IMR-90 (cell line): ENCODE measurements around the gene FGF19. TPM values are rescaled to one million over a fixed set of nuclear protein-coding genes. Genes with fewer than 3 reads are reported as not detected.

Source experiments
- ATAC-seq: fragments of 200-7000 bp; cut with Tn5 transposase; 2 replicates; pipeline ENCODE4 v1.9.1; 2020; ENCODE audit warnings: low read depth, mild to moderate bottlenecking, moderate library complexity
- BruUV-seq: library from RNA; stranded (reverse); fragments of 400-500 nt; replicated peaks from 2 replicates; lab custom pipeline; 2021; lab: Mats Ljungman, UMichigan
- CTCF ChIA-PET: fragments of 300-600 bp; formaldehyde crosslinking; extraction: SDS; loops from one replicate; lab custom pipeline; 2021; ENCODE audit warnings: antibody characterized with exemption; lab: Yijun Ruan, JAX
- POLR2A ChIA-PET: fragments of 300-600 bp; sonication (Branson Sonifier 250); formaldehyde crosslinking; loops from one replicate; lab custom pipeline; 2022; ENCODE audit warnings: antibody characterized with exemption; ENCODE audit not compliant: unreplicated experiment; lab: Charles Lee
- DNase-seq: peaks from one replicate; pipeline ENCODE4 v3.0.0; 2013
- H2AFZ ChIP-seq: replicated peaks from 2 replicates; pipeline ENCODE3; 2013; ENCODE audit warnings: low read length, mild to moderate bottlenecking; ENCODE audit not compliant: poor library complexity
- H2AK5ac ChIP-seq: 2 replicates; pipeline ENCODE4 v1.6.1; 2013; ENCODE audit warnings: low read depth, low read length, inconsistent platforms
- H2AK9ac ChIP-seq: replicated peaks from 2 replicates; pipeline ENCODE3; 2013; ENCODE audit warnings: mild to moderate bottlenecking, low read depth, low read length, moderate library complexity; ENCODE audit not compliant: poor library complexity
- H2BK120ac ChIP-seq: 2 replicates; pipeline ENCODE4 v1.6.1; 2013; ENCODE audit warnings: low read depth, low read length, inconsistent platforms
- H2BK15ac ChIP-seq: 3 replicates; pipeline ENCODE4 v1.6.1; 2013; ENCODE audit warnings: low read depth, low read length, inconsistent platforms
- H2BK20ac ChIP-seq: 2 replicates; pipeline ENCODE4 v1.6.1; 2013; ENCODE audit warnings: low read depth, mild to moderate bottlenecking, inconsistent platforms, low read length, moderate library complexity
- H2BK5ac ChIP-seq: 2 replicates; pipeline ENCODE4 v1.6.1; 2013; ENCODE audit warnings: mild to moderate bottlenecking, low read depth, low read length, inconsistent platforms; ENCODE audit not compliant: poor library complexity, severe bottlenecking
- H3K14ac ChIP-seq: replicated peaks from 2 replicates; pipeline ENCODE4 v1.6.1; 2013; ENCODE audit warnings: low read depth, low read length, inconsistent platforms
- H3K18ac ChIP-seq: 2 replicates; pipeline ENCODE4 v1.6.1; 2013; ENCODE audit warnings: low read depth, low read length, control low read depth
- H3K23ac ChIP-seq: 2 replicates; pipeline ENCODE4 v1.6.1; 2013; ENCODE audit warnings: low read depth, low read length, inconsistent platforms
- H3K27ac ChIP-seq: 2 replicates; pipeline ENCODE4 v1.5.1; 2013; ENCODE audit warnings: mild to moderate bottlenecking, control low read depth, low read length; ENCODE audit not compliant: insufficient read depth
- H3K27me3 ChIP-seq: 2 replicates; pipeline ENCODE4 v1.6.1; 2013; ENCODE audit warnings: low read length; ENCODE audit not compliant: control insufficient read depth, insufficient read depth
- H3K36me3 ChIP-seq: 2 replicates; pipeline ENCODE4 v1.6.1; 2013; ENCODE audit warnings: low read length, mixed read lengths; ENCODE audit not compliant: control insufficient read depth, insufficient read depth
- H3K4ac ChIP-seq: 2 replicates; pipeline ENCODE4 v1.6.1; 2013; ENCODE audit warnings: low read depth, low read length, inconsistent platforms
- H3K4me1 ChIP-seq: 2 replicates; pipeline ENCODE4 v1.6.1; 2013; ENCODE audit warnings: low read length, mixed read lengths; ENCODE audit not compliant: control insufficient read depth, insufficient read depth
- H3K4me2 ChIP-seq: 2 replicates; pipeline ENCODE4 v1.6.1; 2013; ENCODE audit warnings: low read depth, mild to moderate bottlenecking, control low read depth, low read length, moderate library complexity
- H3K4me3 ChIP-seq: 2 replicates; pipeline ENCODE4 v1.5.1; 2013; ENCODE audit warnings: low read depth, mild to moderate bottlenecking, control low read depth, low read length, moderate library complexity; ENCODE audit not compliant: insufficient read depth
- H3K56ac ChIP-seq: 2 replicates; pipeline ENCODE4 v1.6.1; 2013; ENCODE audit warnings: low read length, inconsistent platforms; ENCODE audit not compliant: insufficient read depth; ENCODE audit errors: extremely low read depth
- H3K79me1 ChIP-seq, 2 experiments: 2 replicates each; pipeline ENCODE4 v1.6.1; 2013; ENCODE audit warnings: low read length in 2 of 2, inconsistent platforms in 1 of 2, low read depth in 1 of 2
- H3K9ac ChIP-seq: 2 replicates; pipeline ENCODE4 v1.6.1; 2013; ENCODE audit warnings: low read depth, low read length, control low read depth
- H3K9me1 ChIP-seq: 2 replicates; pipeline ENCODE4 v1.6.1; 2013; ENCODE audit warnings: low read length, inconsistent platforms; ENCODE audit not compliant: insufficient read depth
- H3K9me3 ChIP-seq: 2 replicates; pipeline ENCODE4 v1.6.1; 2013; ENCODE audit warnings: low read length; ENCODE audit not compliant: control insufficient read depth, insufficient read depth
- H4K20me1 ChIP-seq: 2 replicates; pipeline ENCODE4 v1.6.1; 2013; ENCODE audit warnings: low read length, inconsistent platforms; ENCODE audit not compliant: insufficient read depth
- H4K5ac ChIP-seq: 2 replicates; pipeline ENCODE4 v1.6.1; 2013; ENCODE audit warnings: mild to moderate bottlenecking, low read depth, low read length, control low read depth
- H4K8ac ChIP-seq, 2 experiments: 2 replicates each; pipeline ENCODE4 v1.6.1; 2013; ENCODE audit warnings: low read depth in 2 of 2, low read length in 2 of 2, control low read depth in 1 of 2, inconsistent platforms in 1 of 2
- H4K91ac ChIP-seq: 2 replicates; pipeline ENCODE4 v1.6.1; 2013; ENCODE audit warnings: low read depth, low read length, inconsistent platforms; ENCODE audit not compliant: insufficient read depth
- BHLHE40 ChIP-seq: fragments of 150-350 bp; IDR thresholded peaks from 2 replicates; pipeline ENCODE4 v1.6.1; 2016; ENCODE audit warnings: mild to moderate bottlenecking, low read depth, low read length
- CEBPB ChIP-seq: IDR thresholded peaks from 2 replicates; pipeline ENCODE4 v1.6.1; 2012; ENCODE audit warnings: low read depth, low read length, improper control_type of control experiment
- CHD1 ChIP-seq: IDR thresholded peaks from 2 replicates; pipeline ENCODE4 v1.6.1; 2012; ENCODE audit warnings: low read depth, low read length, improper control_type of control experiment
- FOS ChIP-seq: fragments of 150-350 bp; IDR thresholded peaks from 2 replicates; pipeline ENCODE4 v1.6.1; 2016; ENCODE audit warnings: low read depth, low read length
- MAFK ChIP-seq: IDR thresholded peaks from 2 replicates; pipeline ENCODE4 v1.6.1; 2012; ENCODE audit warnings: low read depth, low read length, improper control_type of control experiment
- MAZ ChIP-seq: IDR thresholded peaks from 2 replicates; pipeline ENCODE4 v1.6.1; 2012; ENCODE audit warnings: low read depth, mild to moderate bottlenecking, low read length, improper control_type of control experiment, moderate library complexity, borderline replicate concordance
- MXI1 ChIP-seq: IDR thresholded peaks from 2 replicates; pipeline ENCODE4 v1.6.1; 2012; ENCODE audit warnings: low read depth, mild to moderate bottlenecking, low read length, moderate library complexity, borderline replicate concordance
- NFE2L2 ChIP-seq: fragments of 150-350 bp; IDR thresholded peaks from 2 replicates; pipeline ENCODE4 v1.6.1; 2016; ENCODE audit warnings: low read depth, mild to moderate bottlenecking, low read length
- RAD21 ChIP-seq: IDR thresholded peaks from 2 replicates; pipeline ENCODE4 v1.6.1; 2012; ENCODE audit warnings: low read length, improper control_type of control experiment
- RCOR1 ChIP-seq: IDR thresholded peaks from 2 replicates; pipeline ENCODE4 v1.6.1; 2012; ENCODE audit warnings: mild to moderate bottlenecking, low read length, improper control_type of control experiment; ENCODE audit not compliant: insufficient replicate concordance
- RFX5 ChIP-seq: IDR thresholded peaks from 2 replicates; pipeline ENCODE4 v1.8.0; 2012; ENCODE audit warnings: low read depth, mild to moderate bottlenecking, low read length, moderate library complexity
- SMC3 ChIP-seq: fragments of 150-350 bp; IDR thresholded peaks from 2 replicates; pipeline ENCODE4 v1.6.1; 2016; ENCODE audit warnings: low read depth, mild to moderate bottlenecking, antibody characterized with exemption, low read length, moderate library complexity
- WGBS, 2 experiments: methylation state at CpG; one replicate each; pipeline versions ENCODE4 v1.1.5 to v1.1.7; 2013; ENCODE audit warnings: missing lambda C conversion rate in 2 of 2; ENCODE audit not compliant: insufficient read length in 1 of 2; ENCODE audit errors: extremely low coverage in 2 of 2; 5-methylcytosine and 5-hydroxymethylcytosine counted together
- dilution Hi-C: fragments of 300-500 bp; cut with HindIII; formaldehyde crosslinking; loops from one replicate; pipeline ENCODE4 v1.14.3; 2018; ENCODE audit warnings: low sequenced_read_pairs; ENCODE audit not compliant: unreplicated experiment
- in situ Hi-C: fragments of 300-500 bp; cut with MboI; formaldehyde crosslinking; loops from 3 replicates; pipeline ENCODE4 v1.14.3; 2019; ENCODE audit warnings: low sequenced_read_pairs, inconsistent platforms, mixed read lengths
- intact Hi-C: fragments of 100-400 bp; cut with micrococcal nuclease; formaldehyde crosslinking; loops from 2 replicates; pipeline ENCODE4 v1.10.0; 2022
- polyA plus RNA-seq, 3 experiments: library from polyadenylated mRNA; depleted of rRNA; stranded (reverse); fragments of >200 nt; gene quantifications; 2 replicates each; pipeline ENCODE4 v1.2.3, GENCODE V29; 2012; ENCODE audit warnings: low replicate concordance in 1 of 3
- total RNA-seq: library from RNA; depleted of rRNA; stranded (reverse); fragments of >200 nt; gene quantifications from 2 replicates; pipeline ENCODE4 v1.2.3, GENCODE V29; 2012
- TF ChIP-seq, protein P1 (sequence below): fragments of 150-350 bp; IDR thresholded peaks from 2 replicates; pipeline ENCODE4 v1.6.1; 2016; ENCODE audit warnings: low read depth, mild to moderate bottlenecking, low read length, moderate library complexity, borderline replicate concordance
- TF ChIP-seq, protein P2 (sequence below): fragments of 150-350 bp; IDR thresholded peaks from 2 replicates; pipeline ENCODE4 v1.6.1; 2017; ENCODE audit warnings: mild to moderate bottlenecking, antibody characterized with exemption, low read length, low read depth
- TF ChIP-seq, protein P3 (sequence below): conservative IDR thresholded peaks from 2 replicates; pipeline ENCODE4 v1.5.1; 2012; ENCODE audit warnings: mild to moderate bottlenecking, low read depth, low read length, improper control_type of control experiment

FGF19 gene
- total and polyA plus RNA-seq, 2 of the 4 experiments (the other 2 are of a cell fraction), result not detected

DNA sequence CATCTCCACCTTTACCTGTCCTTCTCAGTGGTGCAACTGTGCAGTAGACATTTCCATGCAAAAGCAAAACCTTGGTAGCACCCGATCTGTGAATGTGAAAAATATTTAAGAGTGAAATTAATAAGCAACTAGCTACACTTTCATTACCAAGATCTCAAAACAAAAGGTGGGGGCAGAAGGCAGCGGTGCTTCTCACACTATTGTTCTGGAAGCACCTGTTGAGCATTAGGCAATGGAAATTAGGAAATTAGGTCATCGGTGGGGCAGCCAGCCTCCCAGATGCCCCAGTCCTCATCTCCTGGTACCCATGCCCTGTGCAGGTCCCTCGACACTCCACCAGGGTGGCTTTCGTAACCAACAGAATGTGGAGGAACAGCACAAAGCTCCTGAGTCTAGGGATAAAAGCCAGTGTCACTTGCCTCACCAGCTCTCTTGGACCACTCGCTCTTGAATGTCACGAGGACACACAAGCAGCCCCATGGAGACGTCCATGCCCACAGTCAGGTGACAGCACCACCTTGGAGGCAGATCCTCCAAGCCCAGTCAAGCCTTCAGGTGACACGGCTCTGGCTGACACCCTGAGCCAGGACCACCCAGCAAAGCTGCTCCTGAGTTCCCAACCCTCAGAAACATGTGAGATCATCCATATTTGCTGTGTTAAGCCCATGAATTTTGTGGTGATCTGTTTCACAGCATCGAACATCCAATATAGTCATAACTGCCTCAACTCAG lies 31.9 kb downstream of the FGF19 start:
- intact Hi-C loops, result no loop called here
- H3K4me2 ChIP-seq, result no peak overlapping the region
- no TSS peak for BruUV-seq
- TF ChIP-seq SMC3, result no peak
- no peak for TF ChIP-seq RCOR1
- TF ChIP-seq MAZ, result no peak
- TF ChIP-seq RFX5, result no peak
- no peak for TF ChIP-seq FOS
- no peak for TF ChIP-seq MAFK
- TF ChIP-seq, protein P1, sequence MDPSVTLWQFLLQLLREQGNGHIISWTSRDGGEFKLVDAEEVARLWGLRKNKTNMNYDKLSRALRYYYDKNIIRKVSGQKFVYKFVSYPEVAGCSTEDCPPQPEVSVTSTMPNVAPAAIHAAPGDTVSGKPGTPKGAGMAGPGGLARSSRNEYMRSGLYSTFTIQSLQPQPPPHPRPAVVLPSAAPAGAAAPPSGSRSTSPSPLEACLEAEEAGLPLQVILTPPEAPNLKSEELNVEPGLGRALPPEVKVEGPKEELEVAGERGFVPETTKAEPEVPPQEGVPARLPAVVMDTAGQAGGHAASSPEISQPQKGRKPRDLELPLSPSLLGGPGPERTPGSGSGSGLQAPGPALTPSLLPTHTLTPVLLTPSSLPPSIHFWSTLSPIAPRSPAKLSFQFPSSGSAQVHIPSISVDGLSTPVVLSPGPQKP, result no peak
- no peak for TF ChIP-seq CHD1
- TF ChIP-seq RAD21, result no peak
- no peak for TF ChIP-seq NFE2L2
- TF ChIP-seq BHLHE40, result no peak
- TF ChIP-seq, protein P2, sequence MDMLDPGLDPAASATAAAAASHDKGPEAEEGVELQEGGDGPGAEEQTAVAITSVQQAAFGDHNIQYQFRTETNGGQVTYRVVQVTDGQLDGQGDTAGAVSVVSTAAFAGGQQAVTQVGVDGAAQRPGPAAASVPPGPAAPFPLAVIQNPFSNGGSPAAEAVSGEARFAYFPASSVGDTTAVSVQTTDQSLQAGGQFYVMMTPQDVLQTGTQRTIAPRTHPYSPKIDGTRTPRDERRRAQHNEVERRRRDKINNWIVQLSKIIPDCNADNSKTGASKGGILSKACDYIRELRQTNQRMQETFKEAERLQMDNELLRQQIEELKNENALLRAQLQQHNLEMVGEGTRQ, result no peak
- no peak for TF ChIP-seq CEBPB
- TF ChIP-seq, protein P3, sequence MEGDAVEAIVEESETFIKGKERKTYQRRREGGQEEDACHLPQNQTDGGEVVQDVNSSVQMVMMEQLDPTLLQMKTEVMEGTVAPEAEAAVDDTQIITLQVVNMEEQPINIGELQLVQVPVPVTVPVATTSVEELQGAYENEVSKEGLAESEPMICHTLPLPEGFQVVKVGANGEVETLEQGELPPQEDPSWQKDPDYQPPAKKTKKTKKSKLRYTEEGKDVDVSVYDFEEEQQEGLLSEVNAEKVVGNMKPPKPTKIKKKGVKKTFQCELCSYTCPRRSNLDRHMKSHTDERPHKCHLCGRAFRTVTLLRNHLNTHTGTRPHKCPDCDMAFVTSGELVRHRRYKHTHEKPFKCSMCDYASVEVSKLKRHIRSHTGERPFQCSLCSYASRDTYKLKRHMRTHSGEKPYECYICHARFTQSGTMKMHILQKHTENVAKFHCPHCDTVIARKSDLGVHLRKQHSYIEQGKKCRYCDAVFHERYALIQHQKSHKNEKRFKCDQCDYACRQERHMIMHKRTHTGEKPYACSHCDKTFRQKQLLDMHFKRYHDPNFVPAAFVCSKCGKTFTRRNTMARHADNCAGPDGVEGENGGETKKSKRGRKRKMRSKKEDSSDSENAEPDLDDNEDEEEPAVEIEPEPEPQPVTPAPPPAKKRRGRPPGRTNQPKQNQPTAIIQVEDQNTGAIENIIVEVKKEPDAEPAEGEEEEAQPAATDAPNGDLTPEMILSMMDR, result no peak
- no peak for TF ChIP-seq MXI1

More for the DNA sequence above, 31.9 kb downstream of the FGF19 start:
- no peak for ATAC-seq
- ChIA-PET POLR2A (interaction anchor here (0.6 kb wide), 1 partner anchor 1032 kb away, joined by 8 read pairs; no protein-coding TSS in a partner anchor), CTCF (no interaction called here)
- Histone ChIP-seq H3K14ac (no peak overlapping the region), H3K9ac (no peak overlapping the region), H3K56ac (no peak overlapping the region), H3K23ac (no peak overlapping the region), H3K4ac (no peak overlapping the region), H3K9me1 (no peaks in the 10 kb centered on the region; the same call in 1 of the 2 replicates), H2AK5ac (no peak overlapping the region), H2AFZ (no peak overlapping the region), H3K36me3 (peaks cover 23% of the 10 kb centered on the region), H2AK9ac (no peak overlapping the region), H3K18ac (no peak overlapping the region), H4K5ac (no peak overlapping the region), H2BK20ac (no peak overlapping the region), H2BK5ac (no peak overlapping the region), H3K9me3 (no peaks in the 10 kb centered on the region), H4K8ac (no peak overlapping the region), H3K4me1 (peaks cover 7% of the 10 kb centered on the region), H3K27ac (no peak overlapping the region), H4K91ac (no peak overlapping the region), H3K27me3 (no peaks in the 10 kb centered on the region), H2BK15ac (no peak overlapping the region), H4K20me1 (peaks cover 23% of the 10 kb centered on the region), H2BK120ac (no peak overlapping the region), H3K4me3 (no peak overlapping the region), H3K79me1 (peaks cover 27 to 65% of the 10 kb centered on the region in 2 experiments)
- no peak for DNase-seq
- dilution Hi-C loops, result no loop called here
- in situ Hi-C loops, result loop anchor here (5.0 to 25.0 kb wide), 3 partner anchors 565 to 1060 kb away; no protein-coding TSS in a partner anchor
- WGBS, 2 experiments, result 100% methylated on average over 1 of the region's 10 CpGs; no CpG with 5 or more reads in 1 of the 2 experiments
